UCSD-AML1 (cell line): ENCODE measurements around the gene DEXI.
"Not testable (repeated sequence)": the region's sequence is repeated elsewhere in the genome, so short reads cannot be mapped to it uniquely, and the experiment has no call there.

Experiments
- DNase-seq: peaks from one replicate; lab custom pipeline; 2025; ENCODE audit not compliant: unreplicated experiment; lab: John Stamatoyannopoulos, UW

DEXI gene

GRCh38 chr16:10941935-10942351, 325 bp downstream of the DEXI start:
- DNase-seq = not testable (repeated sequence)

GRCh38 chr16:10941127-10941933, 938 bp downstream of the DEXI start:
- no peak for DNase-seq

- no peak for DNase-seq
These were observed 1.7 kb downstream of the DEXI start for GRCh38 chr16:10940501-10941079.

GRCh38 chr16:10939649-10940234, 2.5 kb downstream of the DEXI start:
- DNase-seq = no peak

GRCh38 chr16:10938796-10939648, 3.2 kb downstream of the DEXI start:
- DNase-seq = no peak

- DNase-seq = no peak
These were observed 3.9 kb downstream of the DEXI start for GRCh38 chr16:10938321-10938720.

GRCh38 chr16:10937068-10937859, 5.0 kb downstream of the DEXI start:
- DNase-seq = peak; percentile 42

- DNase-seq = no peak
These were observed 5.8 kb downstream of the DEXI start for GRCh38 chr16:10936272-10936984.

- DNase-seq = no peak
These were observed 6.9 kb downstream of the DEXI start for GRCh38 chr16:10935226-10935915.

GRCh38 chr16:10934325-10935107, 7.8 kb downstream of the DEXI start:
- DNase-seq = no peak

GRCh38 chr16:10933865-10934264, 8.4 kb downstream of the DEXI start:
- no peak for DNase-seq

GRCh38 chr16:10932959-10933710, 9.1 kb downstream of the DEXI start:
- DNase-seq = no peak

GRCh38 chr16:10931977-10932632, 10.2 kb downstream of the DEXI start:
- DNase-seq = no peak

GRCh38 chr16:10931134-10931533, 11.1 kb downstream of the DEXI start:
- DNase-seq = no peak

- no peak for DNase-seq
These were observed 11.5 kb downstream of the DEXI start for GRCh38 chr16:10930755-10931093.

GRCh38 chr16:10929853-10930754, 12.2 kb downstream of the DEXI start:
- no peak for DNase-seq
